NCI-H1436 (cell line): ENCODE measurements around the gene SIDT2.

Source experiments
- DNase-seq: peaks from one replicate; lab custom pipeline; 2025; lab: John Stamatoyannopoulos, UW

The SIDT2 gene

GRCh38 chr11:117189191-117189940, 10.8 kb downstream of the SIDT2 start:
- no peak for DNase-seq

- no peak for DNase-seq
Observed at GRCh38 chr11:117189941-117190544, 11.5 kb downstream of the SIDT2 start.

GRCh38 chr11:117191680-117192400, 13.3 kb downstream of the SIDT2 start:
- no peak for DNase-seq

- DNase-seq, result no peak
Observed at GRCh38 chr11:117192401-117192875, 13.9 kb downstream of the SIDT2 start.

- DNase-seq, result no peak
Observed at GRCh38 chr11:117193130-117194020, 14.8 kb downstream of the SIDT2 start.

GRCh38 chr11:117194267-117194666, 15.7 kb downstream of the SIDT2 start:
- no peak for DNase-seq

GRCh38 chr11:117195258-117195657, 16.7 kb downstream of the SIDT2 start:
- DNase-seq, result no peak

GRCh38 chr11:117195761-117196160, 17.2 kb downstream of the SIDT2 start:
- no peak for DNase-seq

GRCh38 chr11:117197006-117197405, 18.5 kb downstream of the SIDT2 start:
- no peak for DNase-seq

- no peak for DNase-seq
Observed at GRCh38 chr11:117197516-117198456, 19.2 kb downstream of the SIDT2 start.

GRCh38 chr11:117198613-117199012, 20.1 kb downstream of the SIDT2 start:
- DNase-seq, result no peak

GRCh38 chr11:117199053-117199915, 20.7 kb downstream of the SIDT2 start, which contains the start of gene TAGLN:
Gene TAGLN (plus strand): TSS chr11:117199370. CDS start chr11:117203014, 3,644 bp downstream.
- DNase-seq, result no peak

GRCh38 chr11:117199916-117200812, 21.6 kb downstream of the SIDT2 start:
- DNase-seq, result no peak

GRCh38 chr11:117200813-117201657, 22.5 kb downstream of the SIDT2 start:
- DNase-seq, result no peak

- DNase-seq, result no peak
Observed at GRCh38 chr11:117201658-117202305, 23.2 kb downstream of the SIDT2 start.

- DNase-seq, result no peak
Observed at GRCh38 chr11:117202386-117203068, 24.0 kb downstream of the SIDT2 start.

GRCh38 chr11:117203069-117203407, 24.5 kb downstream of the SIDT2 start:
- DNase-seq, result no peak
